Coronary artery (tissue), 2 donors: ENCODE results near the gene EMX1.

Source experiments
- DNase-seq: peaks from one replicate; pipeline ENCODE4 v3.0.0-alpha.2; 2017; ENCODE audit warnings: low spot score
- H3K27ac ChIP-seq, 2 donors: fragments of 200-600 bp; sonication (generic); one replicate each; pipeline ENCODE4 v1.5.1; 2016 to 2019
- H3K4me3 ChIP-seq: fragments of 200-600 bp; sonication (generic); 2 replicates; pipeline ENCODE4 v1.5.1; 2016; ENCODE audit warnings: mild to moderate bottlenecking, moderate library complexity
- CTCF ChIP-seq: fragments of 200-600 bp; sonication (generic); IDR thresholded peaks from one replicate; pipeline ENCODE4 v1.5.1; 2019; ENCODE audit warnings: antibody characterized with exemption

The EMX1 gene

DNA sequence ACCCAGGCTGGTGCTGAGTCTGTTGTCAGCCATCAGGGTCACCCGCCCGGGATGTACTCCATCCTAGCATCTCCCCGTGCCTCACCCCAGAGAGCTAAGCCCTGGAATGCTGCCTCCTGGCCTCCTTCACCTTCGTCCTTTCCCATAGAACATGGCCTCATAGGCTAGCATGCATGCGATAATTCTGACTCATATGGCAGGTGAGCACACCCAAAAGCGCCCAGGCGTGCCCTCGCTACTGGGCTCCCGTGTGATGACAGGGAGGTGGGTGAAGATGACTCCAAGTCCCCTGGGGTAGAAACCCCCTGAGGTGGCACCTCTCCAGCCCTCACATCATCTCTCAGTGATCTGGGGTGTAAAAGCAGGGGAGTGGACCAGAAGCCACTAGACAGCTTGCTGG, 22.8 kb upstream of the EMX1 start:
- TF ChIP-seq CTCF = no peak
- DNase-seq = no peak
- H3K27ac ChIP-seq = no peak overlapping the region
- no peak overlapping the region for H3K4me3 ChIP-seq

DNA sequence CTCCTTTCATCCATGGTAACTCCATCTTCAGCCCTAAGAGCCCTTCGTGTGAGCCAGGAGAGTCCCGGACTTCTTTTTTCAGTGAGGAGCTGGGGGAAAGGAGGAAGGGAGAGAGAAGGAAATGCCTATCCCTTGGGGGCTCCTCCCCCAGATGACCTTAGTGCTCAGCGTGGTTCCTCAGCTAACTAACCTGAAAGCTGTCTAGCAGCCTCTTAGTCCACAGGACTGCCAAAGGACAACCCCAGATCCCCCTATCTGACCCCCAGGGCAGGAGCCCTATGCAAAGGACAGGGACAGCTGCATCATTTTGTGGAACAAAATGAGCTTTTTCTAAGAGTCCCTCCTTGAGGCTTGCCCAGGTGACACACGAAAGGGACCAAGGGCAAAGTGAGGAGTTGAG, 22.2 kb upstream of the EMX1 start:
- Histone ChIP-seq H3K27ac (no peak overlapping the region), H3K4me3 (no peak overlapping the region)
- TF ChIP-seq CTCF = no peak
- DNase-seq = no peak

DNA sequence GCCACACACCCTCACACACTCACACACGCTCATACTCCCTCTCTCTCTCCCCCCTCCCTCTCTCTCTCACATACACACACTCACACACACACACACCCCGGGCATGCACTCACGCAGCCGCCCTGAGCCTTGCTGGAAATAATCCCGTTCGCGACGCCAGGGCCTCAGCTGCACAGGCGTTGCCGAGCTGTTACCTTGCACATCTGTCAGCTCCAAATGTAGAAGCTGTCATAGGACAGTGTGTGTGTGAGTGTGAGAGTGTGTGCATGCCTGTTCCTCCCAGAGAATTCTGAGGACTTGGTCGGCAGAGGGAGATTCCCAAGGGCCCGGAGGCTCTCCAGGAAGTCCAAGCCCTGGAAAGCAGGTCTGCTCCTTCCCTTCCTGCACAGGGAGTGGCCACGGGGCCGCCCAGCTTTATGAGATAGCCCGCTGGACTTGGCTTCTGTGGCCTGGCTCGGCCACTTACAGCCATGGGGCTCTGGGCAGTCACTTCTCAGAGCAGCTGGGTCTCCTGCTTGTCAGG, 21.5 kb upstream of the EMX1 start:
- Histone ChIP-seq H3K4me3 (peak overlapping the region; percentile 53), H3K27ac (no peak overlapping the region)
- no peak for DNase-seq
- no peak for TF ChIP-seq CTCF

- no peak overlapping the region for H3K4me3 ChIP-seq
- H3K27ac ChIP-seq = no peak overlapping the region
- no peak for TF ChIP-seq CTCF
- no peak for DNase-seq
Observed at GRCh38 chr2:72896446-72896845, 20.9 kb upstream of the EMX1 start.

DNA sequence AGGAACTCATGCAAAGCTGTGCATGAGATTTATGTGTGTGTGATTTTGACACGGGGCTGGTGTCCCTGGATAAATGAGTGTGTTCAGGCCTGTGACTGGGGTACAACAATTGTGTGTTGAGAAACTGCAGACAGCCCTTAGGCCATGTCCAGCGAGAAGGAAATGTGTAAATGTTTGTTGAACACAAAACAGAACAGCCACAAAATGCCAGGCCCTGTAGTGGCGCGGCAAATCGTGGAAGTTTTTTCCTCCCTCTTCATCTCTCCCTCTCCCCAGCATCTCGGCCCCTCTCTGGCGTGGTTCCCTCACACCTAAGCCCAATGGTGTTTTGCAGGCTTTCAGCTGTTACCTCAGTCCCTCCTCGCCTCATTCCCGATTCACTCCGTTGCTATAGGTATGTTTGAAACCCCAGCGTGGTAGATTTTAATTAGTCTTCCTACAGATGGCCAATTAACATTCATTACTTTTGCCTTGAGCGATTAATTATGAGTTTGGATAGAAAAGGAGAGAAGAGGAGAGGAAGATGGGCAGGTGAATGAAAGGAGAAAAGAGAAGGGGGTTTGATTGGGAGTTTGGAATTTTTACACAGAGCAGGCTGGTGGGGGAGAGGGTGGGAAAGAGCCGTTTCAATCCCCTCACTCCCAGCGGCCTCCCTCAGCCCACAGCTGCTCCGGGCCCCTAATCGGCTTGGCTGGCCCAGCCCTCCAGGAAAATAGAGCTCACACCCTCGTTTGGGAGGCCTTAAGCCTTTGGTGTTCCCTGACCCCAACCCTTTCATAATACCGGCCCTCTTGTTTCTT, 19.3 kb upstream of the EMX1 start:
- no peak for TF ChIP-seq CTCF
- Histone ChIP-seq H3K4me3 (no peak overlapping the region), H3K27ac (no peak overlapping the region)
- DNase-seq = no peak

DNA sequence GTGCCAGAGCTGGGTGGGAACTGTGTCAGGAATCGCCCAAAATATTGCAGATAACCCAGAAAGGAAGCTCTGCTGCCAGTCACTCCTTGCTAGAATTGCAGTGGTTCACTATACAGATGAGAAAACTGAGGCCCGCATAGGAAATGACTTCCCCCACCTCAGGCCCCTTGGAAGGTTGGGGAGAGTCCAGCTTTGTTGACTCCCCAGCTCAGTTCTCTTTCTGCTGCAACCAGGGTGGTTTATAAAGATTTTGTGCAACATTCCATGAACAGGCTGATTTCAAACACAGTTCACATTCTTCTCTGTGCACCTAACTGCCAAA, 18.8 kb upstream of the EMX1 start:
- no peak for TF ChIP-seq CTCF
- no peak for DNase-seq
- Histone ChIP-seq H3K27ac (no peak overlapping the region), H3K4me3 (no peak overlapping the region)

GRCh38 chr2:72900191-72900825, 17.0 kb upstream of the EMX1 start:
- no peak for DNase-seq
- Histone ChIP-seq H3K4me3 (no peak overlapping the region), H3K27ac (no peak overlapping the region)
- TF ChIP-seq CTCF = no peak
